Measurements from ENCODE around the gene NDUFS1.
"Not testable (repeated sequence)": the region's sequence is repeated elsewhere in the genome, so short reads cannot be mapped to it uniquely, and the experiment has no call there.

The NDUFS1 gene

DNA sequence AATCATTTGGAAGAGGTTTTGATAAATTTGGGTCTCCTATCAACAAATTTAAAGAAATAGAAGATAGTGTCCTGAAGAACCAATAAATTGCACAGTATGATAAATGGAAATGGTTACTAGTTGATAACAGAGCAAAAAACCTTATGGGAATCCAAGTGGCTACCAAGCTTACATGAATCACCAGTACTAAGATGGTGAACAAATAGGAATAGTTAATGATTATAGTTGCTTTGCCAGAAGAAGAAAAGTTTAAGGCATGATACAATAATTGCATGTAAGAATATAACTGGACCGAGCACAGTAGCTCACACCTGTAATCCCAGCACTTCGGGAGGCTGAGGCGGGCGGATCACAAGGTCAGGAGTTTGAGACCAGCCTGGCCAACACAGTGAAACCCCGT lies 53.7 kb downstream of the NDUFS1 start:
- Mint-ChIP-seq H3K4me1 (ENCODE audit: low read depth) (no peaks in the 10 kb centered on the region), H3K36me3 (ENCODE audit: low read depth) (no peaks in the 10 kb centered on the region), H3K9me3 (no peaks in the 10 kb centered on the region), H3K27me3 (no peaks in the 10 kb centered on the region), H3K27ac (no peak overlapping the region), H3K4me3 (no peak overlapping the region)
- intact Hi-C loops (cut with micrococcal nuclease): no loop called here

DNA sequence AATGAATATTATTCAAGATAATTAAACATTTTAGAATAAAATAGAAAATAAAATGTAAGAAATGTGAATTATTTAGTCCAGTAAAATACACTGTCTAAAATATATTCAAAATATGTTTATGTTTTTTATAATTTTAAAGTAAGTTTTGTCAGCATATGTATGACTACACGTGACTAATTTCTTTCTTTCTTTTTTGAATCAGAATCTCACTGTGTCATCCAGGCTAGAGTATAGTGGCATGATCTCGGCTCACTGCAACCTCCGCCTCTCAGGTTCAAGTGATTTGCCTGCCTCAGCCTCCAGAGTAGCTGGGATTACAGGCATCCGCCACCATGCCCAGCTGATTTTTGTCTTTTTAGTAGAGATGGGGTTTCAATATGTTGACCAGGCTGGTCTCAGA lies 54.2 kb downstream of the NDUFS1 start:
- H3K36me3 Mint-ChIP-seq (ENCODE audit: low read depth): no peaks in the 10 kb centered on the region
- no peak overlapping the region for H3K27ac Mint-ChIP-seq
- no peaks in the 10 kb centered on the region for H3K4me1 Mint-ChIP-seq (ENCODE audit: low read depth)
- no peak overlapping the region for H3K4me3 Mint-ChIP-seq
- H3K9me3 Mint-ChIP-seq: no peaks in the 10 kb centered on the region
- no peaks in the 10 kb centered on the region for H3K27me3 Mint-ChIP-seq
- intact Hi-C loops (cut with micrococcal nuclease): no loop called here

DNA sequence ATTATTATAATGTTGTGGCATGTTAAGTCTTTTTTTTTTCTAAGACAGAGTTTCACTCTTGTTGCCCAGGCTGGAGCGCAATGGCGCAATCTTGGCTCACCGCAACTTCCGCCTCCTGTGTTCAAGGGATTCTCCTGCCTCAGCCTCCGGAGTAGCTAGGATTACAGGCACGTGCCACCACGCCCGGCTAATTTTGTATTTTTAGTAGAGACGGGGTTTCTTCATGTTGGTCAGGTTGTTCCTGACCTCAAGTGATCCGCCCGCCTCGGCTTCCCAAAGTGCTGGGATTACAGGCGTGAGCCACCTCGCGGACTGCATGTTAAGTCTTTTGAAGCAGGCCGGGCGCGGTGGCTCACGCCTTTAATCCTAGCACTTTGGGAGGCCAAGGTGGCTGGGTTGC lies 60.4 kb downstream of the NDUFS1 start:
- H3K27me3 Mint-ChIP-seq; H3K9me3 Mint-ChIP-seq; H3K36me3 Mint-ChIP-seq (ENCODE audit: low read depth); intact Hi-C loops (cut with micrococcal nuclease): not testable (repeated sequence)
- H3K27ac Mint-ChIP-seq: peak overlapping the region; percentile 25
- peak overlapping the region; percentile 51 for H3K4me3 Mint-ChIP-seq
- peaks cover 10% of the 10 kb centered on the region for H3K4me1 Mint-ChIP-seq (ENCODE audit: low read depth)

DNA sequence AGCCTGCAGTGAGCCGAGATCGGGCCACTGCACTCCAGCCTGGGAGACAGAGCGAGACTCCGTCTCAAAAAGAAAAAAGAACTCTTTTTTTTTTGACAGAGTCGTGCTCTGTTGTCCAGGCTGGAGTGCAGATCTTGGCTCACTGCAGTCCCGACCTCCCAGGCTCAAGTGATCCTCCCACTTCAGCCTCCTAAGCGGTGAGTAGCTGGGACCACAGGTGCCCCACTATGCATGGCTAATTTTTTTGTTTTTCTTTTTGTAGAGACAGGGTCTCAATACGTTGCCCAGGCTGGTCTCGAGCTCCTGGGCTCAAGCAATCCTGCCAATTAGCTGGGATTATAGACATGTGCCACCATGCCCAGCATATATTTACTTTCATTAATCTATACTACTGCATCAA lies 60.8 kb downstream of the NDUFS1 start:
- Mint-ChIP-seq H3K27me3 (no peaks in the 10 kb centered on the region), H3K4me3 (peak overlapping the region; percentile 51), H3K9me3 (no peaks in the 10 kb centered on the region), H3K27ac (peak overlapping the region; percentile 25), H3K4me1 (ENCODE audit: low read depth) (peaks cover 10% of the 10 kb centered on the region), H3K36me3 (ENCODE audit: low read depth) (peaks cover under 1% of the 10 kb centered on the region)
- intact Hi-C loops (cut with micrococcal nuclease): no loop called here

DNA sequence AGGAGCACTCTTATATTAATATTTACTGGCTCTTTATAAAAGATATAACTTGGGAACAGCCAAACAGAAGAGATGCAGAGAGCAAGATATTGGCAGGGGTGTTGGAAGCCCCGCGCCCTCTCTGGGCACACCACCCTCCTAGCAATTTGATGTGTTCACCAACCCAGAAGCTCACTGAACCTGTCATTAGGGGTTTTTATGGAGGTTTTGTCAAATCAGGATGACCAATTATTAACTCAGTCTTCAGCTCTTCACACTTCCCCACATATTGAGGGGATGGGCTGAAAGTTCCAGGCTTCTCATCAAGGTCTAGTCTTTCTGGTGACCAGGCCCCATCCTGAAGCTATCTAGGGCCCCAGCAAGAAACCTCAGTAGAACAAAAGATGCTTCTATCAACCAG lies 62.4 kb downstream of the NDUFS1 start:
- no peaks in the 10 kb centered on the region for H3K9me3 Mint-ChIP-seq
- peaks cover 10% of the 10 kb centered on the region for H3K4me1 Mint-ChIP-seq (ENCODE audit: low read depth)
- H3K4me3 Mint-ChIP-seq: no peak overlapping the region
- intact Hi-C loops (cut with micrococcal nuclease): no loop called here
- H3K27ac Mint-ChIP-seq: no peak overlapping the region
- no peaks in the 10 kb centered on the region for H3K27me3 Mint-ChIP-seq
- H3K36me3 Mint-ChIP-seq (ENCODE audit: low read depth): peaks cover 7% of the 10 kb centered on the region

DNA sequence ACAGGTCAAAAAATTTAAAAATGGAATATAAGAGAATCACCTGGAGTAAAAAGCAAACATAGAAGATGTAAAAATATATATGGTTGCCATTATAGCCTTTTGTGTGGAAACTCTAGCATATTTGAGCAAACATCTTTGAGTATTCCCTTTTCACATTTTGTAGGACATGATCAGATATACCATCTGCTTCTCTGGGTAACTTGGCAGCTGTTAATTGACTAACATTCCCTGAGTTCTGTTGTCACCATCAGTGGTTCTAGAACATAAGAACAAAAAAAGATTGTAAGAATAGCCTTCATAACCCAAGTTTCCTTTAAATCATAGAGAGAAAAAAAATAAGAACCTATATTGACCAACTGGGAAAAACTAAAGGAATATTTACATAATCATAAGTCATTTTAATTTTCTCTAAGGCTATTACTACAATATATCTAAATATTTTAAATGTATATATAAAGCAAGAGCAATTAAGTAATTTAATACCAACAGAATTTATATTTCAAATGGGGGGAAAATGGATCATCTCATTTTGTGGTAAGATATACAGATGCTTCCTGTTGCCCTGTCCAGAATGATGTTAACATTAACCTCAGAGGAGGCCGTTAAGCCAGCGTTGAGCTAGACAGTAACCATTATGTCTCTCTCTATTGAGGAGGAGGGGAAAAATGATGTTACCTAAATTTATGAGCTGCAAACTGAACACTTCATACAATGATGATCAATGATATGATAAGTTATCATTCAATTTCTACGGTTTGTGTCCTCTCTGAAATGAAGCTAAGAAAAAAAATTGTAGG lies 63.5 kb downstream of the NDUFS1 start:
- Mint-ChIP-seq H3K36me3 (ENCODE audit: low read depth) (peaks cover 12% of the 10 kb centered on the region), H3K4me3 (no peak overlapping the region), H3K9me3 (no peaks in the 10 kb centered on the region), H3K27ac (no peak overlapping the region), H3K27me3 (no peaks in the 10 kb centered on the region), H3K4me1 (ENCODE audit: low read depth) (peaks cover 10% of the 10 kb centered on the region)
- intact Hi-C loops (cut with micrococcal nuclease): no loop called here

DNA sequence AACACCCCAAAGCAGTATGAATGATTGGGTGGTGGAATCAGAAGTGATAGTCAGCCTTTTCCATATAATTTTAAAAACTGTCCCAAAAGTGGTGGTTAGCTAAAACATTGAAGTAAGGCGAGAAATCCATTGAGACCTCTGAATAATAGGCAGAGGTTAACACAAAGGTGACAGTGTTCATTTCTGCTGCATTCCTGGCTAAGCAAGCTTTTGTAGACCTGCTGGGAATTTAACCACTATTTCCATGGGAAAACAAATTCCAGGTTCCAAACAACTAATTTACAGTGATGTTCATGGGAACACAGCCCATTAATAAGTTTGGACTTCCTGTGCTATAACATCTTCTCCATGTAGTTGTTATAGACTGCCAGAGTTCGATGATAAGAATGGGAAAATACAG lies 66.9 kb downstream of the NDUFS1 start:
- Mint-ChIP-seq H3K27ac (no peak overlapping the region), H3K4me1 (ENCODE audit: low read depth) (peaks cover 5% of the 10 kb centered on the region), H3K36me3 (ENCODE audit: low read depth) (peaks cover 22% of the 10 kb centered on the region), H3K4me3 (no peak overlapping the region), H3K27me3 (no peaks in the 10 kb centered on the region), H3K9me3 (no peaks in the 10 kb centered on the region)
- intact Hi-C loops (cut with micrococcal nuclease): no loop called here

DNA sequence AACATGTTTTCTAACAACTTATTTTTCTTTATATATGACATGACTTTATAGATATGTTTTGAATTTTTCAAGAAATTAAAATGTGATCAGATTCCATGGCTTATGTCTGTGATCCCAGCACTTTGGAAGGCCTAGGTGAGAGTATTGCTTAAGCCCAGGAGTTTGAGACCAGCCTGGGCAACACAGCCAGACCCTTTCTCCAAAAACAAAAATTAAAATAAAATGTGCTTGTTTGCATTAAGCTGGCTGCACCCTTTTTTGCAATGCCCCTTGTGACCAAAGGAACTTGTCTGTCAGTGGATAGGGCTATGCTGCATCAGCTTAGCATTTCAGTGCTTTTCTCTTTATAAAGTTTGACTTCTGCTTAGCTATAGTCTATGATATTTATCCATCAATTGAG lies 71.0 kb downstream of the NDUFS1 start:
- Mint-ChIP-seq H3K27ac (no peak overlapping the region), H3K9me3 (no peaks in the 10 kb centered on the region), H3K4me3 (no peak overlapping the region), H3K27me3 (no peaks in the 10 kb centered on the region), H3K4me1 (ENCODE audit: low read depth) (peaks cover 15% of the 10 kb centered on the region), H3K36me3 (ENCODE audit: low read depth) (peaks cover 35% of the 10 kb centered on the region)
- intact Hi-C loops (cut with micrococcal nuclease): no loop called here

DNA sequence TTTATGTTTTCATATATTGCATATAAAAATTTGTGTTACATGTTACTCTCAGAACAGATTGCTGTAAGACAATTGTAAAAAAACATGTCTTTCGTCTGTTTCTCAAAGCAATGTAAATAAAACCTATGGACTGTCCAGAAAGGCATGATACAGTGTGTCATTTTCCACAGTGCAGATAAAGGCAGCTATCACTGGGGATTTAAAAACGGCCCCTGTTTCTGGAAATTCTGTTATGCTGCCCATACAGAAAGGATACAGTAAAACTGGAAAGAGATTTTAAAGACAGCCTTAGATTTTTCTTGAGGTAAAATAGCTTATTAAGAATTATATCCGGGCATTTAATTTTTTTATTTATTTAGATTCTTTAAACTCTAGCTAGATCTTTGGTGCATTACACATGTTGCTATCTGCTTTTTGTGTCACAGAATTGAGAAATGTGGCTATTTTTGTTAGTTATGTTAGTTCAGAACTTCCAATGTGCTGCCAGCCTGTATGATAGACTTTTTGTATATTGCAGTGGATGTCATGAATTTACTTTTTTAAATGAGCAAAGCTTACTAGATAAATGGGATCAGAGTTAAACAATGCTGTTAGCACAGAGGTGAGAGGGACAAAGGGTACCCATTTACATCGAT lies 72.4 kb downstream of the NDUFS1 start:
- Mint-ChIP-seq H3K27ac (peak overlapping the region; percentile 99), H3K4me1 (ENCODE audit: low read depth) (peaks cover 16% of the 10 kb centered on the region), H3K27me3 (no peaks in the 10 kb centered on the region), H3K36me3 (ENCODE audit: low read depth) (peaks cover 32% of the 10 kb centered on the region), H3K9me3 (no peaks in the 10 kb centered on the region), H3K4me3 (peak overlapping the region; percentile 71)
- intact Hi-C loops (cut with micrococcal nuclease): no loop called here

DNA sequence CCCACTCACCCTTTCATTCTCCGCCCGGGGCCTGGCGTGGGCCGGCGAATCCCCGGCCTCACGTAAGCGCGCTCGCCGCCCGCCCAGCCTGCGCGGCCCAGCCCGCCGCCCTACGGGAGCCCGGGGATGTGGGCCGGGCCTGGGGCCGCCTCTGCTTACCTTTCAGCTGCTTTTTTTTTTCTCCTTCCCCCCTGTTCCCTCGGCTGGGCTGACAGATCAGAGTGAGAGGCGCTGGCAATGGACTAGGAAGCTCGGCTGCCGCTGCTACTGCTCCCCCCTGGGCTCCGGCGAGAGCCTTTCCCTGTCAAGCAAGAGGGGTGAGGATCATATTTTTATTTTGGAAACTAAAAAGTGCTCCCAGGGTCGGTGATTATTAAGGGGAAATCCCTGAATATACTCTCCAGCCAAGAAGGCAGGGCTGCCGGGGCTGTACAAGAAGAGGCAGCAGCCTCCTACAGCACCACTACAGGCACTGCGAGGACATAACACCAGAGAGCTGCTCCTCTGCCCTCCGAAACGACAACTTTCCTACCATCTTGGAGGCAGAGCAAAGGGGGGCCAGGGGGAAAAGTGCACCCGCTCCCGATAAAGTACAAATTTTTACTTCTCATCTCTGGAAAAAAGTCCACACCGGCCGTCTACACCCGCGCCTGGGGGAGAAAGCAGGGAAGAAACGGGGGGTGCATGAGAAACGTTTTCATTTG lies 73.3 kb downstream of the NDUFS1 start, which contains the start of gene INO80D:
INO80D (minus strand) TSS at position 433 of the 704 bp plus-strand sequence. CDS start 23,158 bp downstream, outside the sequence.
- H3K27me3 Mint-ChIP-seq: no peaks in the 10 kb centered on the region
- H3K4me1 Mint-ChIP-seq (ENCODE audit: low read depth): peaks cover 16% of the 10 kb centered on the region
- intact Hi-C loops (cut with micrococcal nuclease): loop anchor here (1.0 kb wide), 1 partner anchor 73 kb away; the partner anchor contains the start of genes EEF1B2 and NDUFS1

DNA sequence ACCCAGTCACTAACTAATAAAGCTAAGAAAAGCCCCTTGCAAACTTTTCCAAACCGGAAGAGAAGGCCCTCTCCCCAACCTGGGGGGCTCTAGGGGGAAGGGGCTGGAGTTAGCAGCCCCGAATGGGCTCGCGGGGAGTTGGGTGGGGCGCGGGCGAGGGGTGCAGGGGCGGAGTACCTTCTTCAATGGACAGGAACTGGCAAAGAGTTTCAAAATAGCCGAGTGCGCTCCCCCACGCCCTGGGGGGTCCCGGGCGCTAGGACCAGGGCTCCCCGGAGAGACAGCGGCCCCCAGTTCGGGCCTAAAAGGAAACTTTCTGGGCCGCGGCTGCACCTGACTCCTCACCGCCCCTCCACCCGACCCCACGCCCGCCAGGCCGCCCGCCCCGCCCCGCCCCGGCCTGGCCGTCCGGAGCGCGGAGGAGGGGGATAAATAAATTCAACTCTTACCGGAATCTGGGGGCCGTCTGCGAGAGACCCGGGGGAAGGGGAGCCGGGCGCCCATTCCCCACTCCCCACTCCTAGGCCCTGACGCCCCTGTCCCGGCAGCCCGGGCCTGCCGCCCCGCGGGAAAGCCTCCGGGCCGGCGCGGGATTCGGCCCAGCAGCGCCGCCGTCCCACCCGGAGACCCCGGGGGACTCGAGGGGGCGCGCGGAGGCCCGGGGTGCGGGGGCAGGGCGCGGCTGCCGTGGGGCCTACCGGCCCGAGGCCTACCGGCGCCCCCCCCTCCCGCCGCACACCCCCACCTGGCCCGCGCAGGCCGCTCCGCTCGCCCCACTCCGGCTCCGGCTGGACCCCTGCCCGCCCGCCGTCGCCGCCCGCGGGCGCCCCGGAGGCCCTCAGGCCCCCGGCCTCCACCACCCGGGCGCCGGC lies 74.1 kb downstream of the NDUFS1 start:
- H3K4me1 Mint-ChIP-seq (ENCODE audit: low read depth): peaks cover 18% of the 10 kb centered on the region

More for the DNA sequence above, 73.3 kb downstream of the NDUFS1 start, which contains the start of gene INO80D:
- Mint-ChIP-seq H3K9me3 (no peaks in the 10 kb centered on the region), H3K4me3 (peak within 1 kb of the TSS; percentile 99), H3K36me3 (ENCODE audit: low read depth) (peaks cover 28% of the 10 kb centered on the region), H3K27ac (peak within 1 kb of the TSS; percentile 99)

DNA sequence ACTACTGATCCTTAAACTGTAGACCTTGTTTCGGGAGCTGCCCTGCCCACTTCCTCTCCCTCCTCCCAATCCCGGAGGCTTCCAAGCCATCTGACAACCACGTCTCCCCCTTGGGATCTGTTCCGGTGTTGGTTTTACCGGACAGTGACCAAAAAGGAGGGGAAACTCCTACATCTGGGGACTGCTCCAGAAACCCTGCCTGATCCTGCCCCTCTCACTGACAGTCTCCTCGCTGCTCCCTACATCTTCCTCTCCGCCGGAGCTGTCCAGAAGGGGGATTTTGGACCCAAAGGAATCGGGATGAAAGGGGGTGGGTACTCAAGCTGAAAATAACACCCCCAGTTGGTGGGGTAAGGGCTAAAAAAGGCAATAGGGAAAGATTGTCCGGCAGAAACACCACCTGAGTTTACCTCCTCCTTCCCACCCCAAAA lies 74.8 kb downstream of the NDUFS1 start:
- H3K9me3 Mint-ChIP-seq: no peaks in the 10 kb centered on the region
- intact Hi-C loops (cut with micrococcal nuclease): no loop called here
- H3K36me3 Mint-ChIP-seq (ENCODE audit: low read depth): peaks cover 16% of the 10 kb centered on the region
- no peaks in the 10 kb centered on the region for H3K27me3 Mint-ChIP-seq
- H3K27ac Mint-ChIP-seq: peak overlapping the region; percentile 99
- peak overlapping the region; percentile 99 for H3K4me3 Mint-ChIP-seq
- H3K4me1 Mint-ChIP-seq (ENCODE audit: low read depth): peaks cover 24% of the 10 kb centered on the region

More for the DNA sequence above, 74.1 kb downstream of the NDUFS1 start:
- intact Hi-C loops (cut with micrococcal nuclease): loop anchor here (1.0 kb wide), 1 partner anchor 74 kb away; the partner anchor contains the start of genes EEF1B2 and NDUFS1
- H3K27ac Mint-ChIP-seq: peak overlapping the region; percentile 99
- no peaks in the 10 kb centered on the region for H3K9me3 Mint-ChIP-seq
- peak overlapping the region; percentile 99 for H3K4me3 Mint-ChIP-seq
- H3K27me3 Mint-ChIP-seq: no peaks in the 10 kb centered on the region
- H3K36me3 Mint-ChIP-seq (ENCODE audit: low read depth): peaks cover 20% of the 10 kb centered on the region

All from dendritic cell treated with granulocyte-macrophage colony-stimulating factor and Interleukin-4, amounts not matched to agents 40 ng/mL and 50 ng/mL, for 4 days (primary cell).